ENCODE measurements around the gene EFCAB9.
"Not testable (repeated sequence)": the region's sequence is repeated elsewhere in the genome, so short reads cannot be mapped to it uniquely, and the experiment has no call there.

Gene EFCAB9

GRCh38 chr5:172193872-172194271 is at the start of gene EFCAB9:
Gene EFCAB9 (plus strand): TSS chr5:172194172. CDS start chr5:172194173, 1 bp downstream.
- no peak for DNase-seq

- DNase-seq = peak; percentile 93
These were observed 49.6 kb upstream of the EFCAB9 start for GRCh38 chr5:172144291-172144815.

- DNase-seq = no peak
These were observed 48.8 kb upstream of the EFCAB9 start for GRCh38 chr5:172144931-172145869.

- no peak for DNase-seq
These were observed 47.9 kb upstream of the EFCAB9 start for GRCh38 chr5:172145870-172146747.

GRCh38 chr5:172146748-172147092 is 47.3 kb upstream of the EFCAB9 start:
- DNase-seq = no peak

- peak; percentile 68 for DNase-seq
These were observed 46.1 kb upstream of the EFCAB9 start for GRCh38 chr5:172147857-172148256.

GRCh38 chr5:172148381-172148780 is 45.6 kb upstream of the EFCAB9 start:
- DNase-seq = no peak

- no peak for DNase-seq
These were observed 44.9 kb upstream of the EFCAB9 start for GRCh38 chr5:172149073-172149472.

GRCh38 chr5:172149481-172149880 is 44.5 kb upstream of the EFCAB9 start:
- not testable (repeated sequence) for DNase-seq

- DNase-seq = peak; percentile 88
These were observed 43.2 kb upstream of the EFCAB9 start for GRCh38 chr5:172150514-172151425.

GRCh38 chr5:172151661-172152210 is 42.2 kb upstream of the EFCAB9 start:
- no peak for DNase-seq

- DNase-seq = no peak
These were observed 40.3 kb upstream of the EFCAB9 start for GRCh38 chr5:172153695-172154094.

GRCh38 chr5:172155101-172155500 is 38.9 kb upstream of the EFCAB9 start:
- not testable (repeated sequence) for DNase-seq

- no peak for DNase-seq
These were observed 37.4 kb upstream of the EFCAB9 start for GRCh38 chr5:172156541-172156994.

GRCh38 chr5:172159016-172159415 is 35.0 kb upstream of the EFCAB9 start:
- DNase-seq = no peak

GRCh38 chr5:172160506-172160905 is 33.5 kb upstream of the EFCAB9 start:
- no peak for DNase-seq

- DNase-seq = peak; percentile 56
These were observed 31.5 kb upstream of the EFCAB9 start for GRCh38 chr5:172162323-172162986.

GRCh38 chr5:172162987-172163343 is 31.0 kb upstream of the EFCAB9 start:
- no peak for DNase-seq

- DNase-seq = no peak
These were observed 30.6 kb upstream of the EFCAB9 start for GRCh38 chr5:172163346-172163745.

GRCh38 chr5:172164769-172165212 is 29.2 kb upstream of the EFCAB9 start:
- DNase-seq = no peak

GRCh38 chr5:172165465-172165864 is 28.5 kb upstream of the EFCAB9 start:
- DNase-seq = no peak
